Upper lobe of right lung (tissue), 1 donor: ENCODE measurements around the gene SIDT1. TPM values are rescaled to one million over a fixed set of nuclear protein-coding genes. Genes with fewer than 3 reads are reported as not detected.

Source experiments
- ATAC-seq: fragments of 200-7000 bp; cut with Tn5 transposase; one replicate; pipeline ENCODE4 v1.9.1; 2020; ENCODE audit warnings: mild to moderate bottlenecking, moderate library complexity
- DNase-seq: peaks from one replicate; pipeline ENCODE4 v3.0.0-alpha.2; 2020
- H3K27ac ChIP-seq: fragments of 200-600 bp; one replicate; pipeline ENCODE4 v1.8.0; 2022
- H3K27me3 ChIP-seq: fragments of 200-600 bp; one replicate; pipeline ENCODE4 v1.8.0; 2022; ENCODE audit warnings: mild to moderate bottlenecking
- H3K36me3 ChIP-seq: fragments of 200-600 bp; one replicate; pipeline ENCODE4 v1.8.0; 2022
- H3K4me1 ChIP-seq: fragments of 200-600 bp; one replicate; pipeline ENCODE4 v1.8.0; 2022
- H3K4me3 ChIP-seq: fragments of 200-600 bp; one replicate; pipeline ENCODE4 v1.8.0; 2022; ENCODE audit warnings: mild to moderate bottlenecking
- H3K9me3 ChIP-seq: fragments of 200-600 bp; one replicate; pipeline ENCODE4 v1.8.0; 2022
- intact Hi-C: fragments of 100-400 bp; cut with DNase I; formaldehyde crosslinking; loops from one replicate; pipeline ENCODE4 v1.11.0; 2022
- microRNA-seq: library from miRNA; unstranded; fragments of <30 nt; microRNA quantifications from one replicate; pipeline ENCODE4 v1.2.0, GENCODE V29; 2020; ENCODE audit warnings: borderline microRNAs expressed
- total RNA-seq: library from RNA; stranded (reverse); fragmentation: NEBNext Ultra II Directional; extraction: Animal tissue kit (Norgen Biotek cat#: 25700); gene quantifications from one replicate; pipeline ENCODE4 v1.2.1, GENCODE V29; 2021
- TF ChIP-seq, protein P1 (sequence below): fragments of 200-600 bp; IDR thresholded peaks from one replicate; pipeline ENCODE4 v1.8.0; 2022; ENCODE audit warnings: antibody characterized with exemption
- donor health status: DM: no; HTN: yes; CAD: no; lungs with severe emphysema.

Gene SIDT1
- total RNA-seq, 1 donor from 2014 or later = 3.5 TPM

- TF ChIP-seq, protein P1, sequence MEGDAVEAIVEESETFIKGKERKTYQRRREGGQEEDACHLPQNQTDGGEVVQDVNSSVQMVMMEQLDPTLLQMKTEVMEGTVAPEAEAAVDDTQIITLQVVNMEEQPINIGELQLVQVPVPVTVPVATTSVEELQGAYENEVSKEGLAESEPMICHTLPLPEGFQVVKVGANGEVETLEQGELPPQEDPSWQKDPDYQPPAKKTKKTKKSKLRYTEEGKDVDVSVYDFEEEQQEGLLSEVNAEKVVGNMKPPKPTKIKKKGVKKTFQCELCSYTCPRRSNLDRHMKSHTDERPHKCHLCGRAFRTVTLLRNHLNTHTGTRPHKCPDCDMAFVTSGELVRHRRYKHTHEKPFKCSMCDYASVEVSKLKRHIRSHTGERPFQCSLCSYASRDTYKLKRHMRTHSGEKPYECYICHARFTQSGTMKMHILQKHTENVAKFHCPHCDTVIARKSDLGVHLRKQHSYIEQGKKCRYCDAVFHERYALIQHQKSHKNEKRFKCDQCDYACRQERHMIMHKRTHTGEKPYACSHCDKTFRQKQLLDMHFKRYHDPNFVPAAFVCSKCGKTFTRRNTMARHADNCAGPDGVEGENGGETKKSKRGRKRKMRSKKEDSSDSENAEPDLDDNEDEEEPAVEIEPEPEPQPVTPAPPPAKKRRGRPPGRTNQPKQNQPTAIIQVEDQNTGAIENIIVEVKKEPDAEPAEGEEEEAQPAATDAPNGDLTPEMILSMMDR = no peak
- Histone ChIP-seq H3K36me3 (peaks cover 54% of the 10 kb centered on the region), H3K27me3 (no peaks in the 10 kb centered on the region), H3K4me3 (no peak overlapping the region), H3K27ac (no peak overlapping the region), H3K9me3 (no peaks in the 10 kb centered on the region), H3K4me1 (no peaks in the 10 kb centered on the region)
- intact Hi-C loops = no loop called here
- DNase-seq = no peak
- ATAC-seq = no peak
These were observed 143.9 kb downstream of the SIDT1 start for GRCh38 chr3:113676261-113676660.

- H3K27me3 ChIP-seq = no peaks in the 10 kb centered on the region
- intact Hi-C loops = no loop called here
- ATAC-seq (no peak), DNase-seq (no peak)
- H3K4me3 ChIP-seq = no peak overlapping the region
- TF ChIP-seq, protein P1 = no peak
- H3K36me3 ChIP-seq = peaks cover 44% of the 10 kb centered on the region
- H3K27ac ChIP-seq = no peak overlapping the region
- no peaks in the 10 kb centered on the region for H3K4me1 ChIP-seq
- no peaks in the 10 kb centered on the region for H3K9me3 ChIP-seq
These were observed 145.4 kb downstream of the SIDT1 start for GRCh38 chr3:113677737-113678136.

- H3K9me3 ChIP-seq = no peaks in the 10 kb centered on the region
- TF ChIP-seq, protein P1 = no peak
- intact Hi-C loops = no loop called here
- no peaks in the 10 kb centered on the region for H3K4me1 ChIP-seq
- H3K27me3 ChIP-seq = no peaks in the 10 kb centered on the region
- DNase-seq = no peak
- H3K36me3 ChIP-seq = peaks cover 35% of the 10 kb centered on the region
- ATAC-seq = no peak
- no peak overlapping the region for H3K4me3 ChIP-seq
- H3K27ac ChIP-seq = no peak overlapping the region
These were observed 146.4 kb downstream of the SIDT1 start for GRCh38 chr3:113678773-113679172.

Small RNAs within 50 kb of the gene (microRNA-seq; reads per million reads assigned to microRNA genes)
- not detected for gene MIR4446

Other genes starting within 250 kb of the SIDT1 start
- 10.3 TPM for gene CFAP44, start 91.1 kb upstream of the SIDT1 start, total RNA-seq
- 13.1 TPM for gene SPICE1, start 17.4 kb upstream of the SIDT1 start, total RNA-seq
- 22.2 TPM for gene USF3, start 164.1 kb downstream of the SIDT1 start, total RNA-seq
- gene NAA50, start 213.7 kb downstream of the SIDT1 start, total RNA-seq = 90.0 TPM
- 102 TPM for gene ATP6V1A, start 214.5 kb downstream of the SIDT1 start, total RNA-seq